NCI-H82 treated with DMSO at 0.1 percent for 48 hours (cell line): ENCODE data around the gene SPRYD3.
"Not testable (repeated sequence)": the region's sequence is repeated elsewhere in the genome, so short reads cannot be mapped to it uniquely, and the experiment has no call there.

Experiments
- DNase-seq: peaks from one replicate; lab custom pipeline; 2025; ENCODE audit not compliant: unreplicated experiment; lab: John Stamatoyannopoulos, UW

Gene SPRYD3

DNA sequence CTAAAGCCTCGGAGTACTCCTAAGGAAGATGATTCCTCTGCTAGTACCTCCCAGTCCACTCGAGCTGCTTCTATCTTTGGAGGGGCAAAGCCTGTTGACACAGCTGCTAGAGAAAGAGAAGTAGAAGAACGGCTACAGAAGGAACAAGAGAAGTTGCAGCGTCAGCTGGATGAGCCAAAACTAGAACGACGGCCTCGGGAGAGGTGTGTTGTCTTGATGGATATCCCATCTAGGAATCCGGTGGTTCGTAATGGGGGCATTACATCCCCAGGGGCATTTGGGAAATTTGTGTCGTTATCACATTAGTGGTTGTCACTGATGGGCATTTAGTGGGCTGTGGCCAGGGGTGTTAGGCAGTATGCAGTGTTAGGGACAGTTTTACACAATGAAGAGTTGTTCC, 45.4 kb downstream of the SPRYD3 start:
- DNase-seq, result not testable (repeated sequence)

DNA sequence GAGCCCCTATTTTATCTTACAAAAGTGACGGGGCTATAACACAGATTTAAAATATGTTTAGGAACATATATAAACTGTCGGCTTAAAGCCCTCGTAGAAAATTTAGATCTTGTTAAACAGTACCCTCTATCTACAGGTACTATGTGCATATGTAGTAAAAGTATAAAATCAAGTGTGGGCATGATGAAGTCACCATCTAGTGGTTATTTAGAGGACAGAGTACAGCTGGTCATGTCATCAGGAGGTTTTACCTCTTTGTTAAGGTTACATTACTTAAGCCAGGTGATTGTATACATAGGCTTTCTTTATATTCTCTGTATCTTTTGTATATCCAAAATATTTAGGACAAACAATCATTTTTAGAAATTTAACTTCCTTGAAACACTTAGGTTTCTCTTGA, 47.6 kb downstream of the SPRYD3 start:
- DNase-seq, result no peak

DNA sequence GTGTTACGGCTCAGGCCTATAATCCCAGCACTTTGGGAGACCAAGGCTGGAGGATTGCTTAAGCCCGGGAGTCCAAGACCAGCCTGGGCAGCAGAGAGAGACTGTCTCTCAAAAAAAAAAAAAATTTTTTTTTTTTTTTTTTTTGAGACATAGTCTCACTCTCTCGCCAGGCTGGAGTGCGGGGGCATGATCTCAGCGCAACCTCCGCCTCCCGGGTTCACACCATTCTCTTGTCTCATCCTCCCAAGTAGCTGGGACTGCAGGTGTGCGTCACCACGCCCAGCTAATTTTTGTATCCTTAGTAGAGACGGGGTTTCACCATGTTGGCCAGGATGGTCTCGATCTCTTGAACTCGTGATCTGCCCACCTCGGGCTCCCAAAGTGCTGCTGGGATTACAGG, 52.2 kb downstream of the SPRYD3 start:
- DNase-seq, result not testable (repeated sequence)

DNA sequence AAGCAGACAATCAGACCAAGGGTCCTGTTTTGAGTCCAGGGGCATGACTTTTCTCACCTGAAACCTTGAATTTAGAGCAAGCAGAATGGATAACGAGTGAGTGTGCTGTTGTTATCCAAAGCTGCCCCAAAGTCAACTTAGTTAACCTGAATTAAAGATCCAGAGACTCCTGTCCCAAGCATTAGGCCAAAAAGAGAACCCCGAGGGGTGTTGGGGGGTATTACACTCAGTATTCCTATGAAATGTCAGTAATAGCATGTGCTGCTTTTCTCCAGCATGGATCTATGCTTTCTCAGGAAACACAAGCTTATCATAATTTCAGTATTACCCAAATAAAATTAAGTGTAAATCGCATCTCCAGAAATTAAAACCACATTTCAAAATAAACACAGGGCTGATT, 53.9 kb downstream of the SPRYD3 start:
- no peak for DNase-seq

DNA sequence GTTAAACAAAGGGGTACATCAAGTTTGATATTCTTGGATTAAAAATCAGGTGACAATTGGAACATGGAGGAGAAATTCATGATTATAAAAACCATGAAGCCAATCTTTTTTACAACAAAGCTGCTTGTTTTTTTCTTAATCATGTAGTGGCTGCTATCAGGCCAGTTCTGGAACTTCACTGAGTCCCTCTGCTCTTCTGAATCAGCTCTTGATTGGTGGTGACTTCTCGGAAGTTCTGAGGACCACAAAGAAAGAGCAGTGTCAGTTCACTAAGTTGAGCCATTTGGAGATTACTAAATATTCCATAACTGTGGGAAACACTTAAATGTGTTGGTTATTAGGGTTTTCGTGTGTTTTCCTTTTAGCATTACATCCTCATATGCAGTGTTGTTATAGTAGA, 64.5 kb downstream of the SPRYD3 start:
- no peak for DNase-seq
